K562 (cell line): ENCODE measurements around the gene MRGPRD. TPM values are rescaled to one million over a fixed set of nuclear protein-coding genes. Genes with fewer than 3 reads are reported as not detected.

Experiments
- ATAC-seq: fragments of 200-7000 bp; cut with Tn5 transposase; 3 replicates; pipeline ENCODE4 v1.9.1; 2020; ENCODE audit warnings: moderate library complexity
- BruUV-seq: library from RNA; stranded (reverse); fragments of 400-500 nt; replicated peaks from 2 replicates; lab custom pipeline; 2021; lab: Mats Ljungman, UMichigan
- CTCF ChIA-PET: fragments of 300-600 bp; formaldehyde crosslinking; extraction: SDS; loops from one replicate; lab custom pipeline; 2021; ENCODE audit warnings: low intra/inter-chr PET ratio; lab: Yijun Ruan, JAX
- POLR2A ChIA-PET: fragments of 300-600, 350-650 bp; sonication (Branson Sonifier 250); formaldehyde crosslinking; extraction: SDS; loops from one replicate; lab custom pipeline; 2021; ENCODE audit warnings: antibody characterized with exemption, inconsistent platforms; lab: Yijun Ruan, JAX
- DNase-seq, 4 experiments: peaks; one replicate each; pipeline versions ENCODE4 v3.0.0 to v3.0.0-alpha.2; 2011 to 2018; ENCODE audit warnings: low spot score in 3 of 4, mixed read lengths in 3 of 4; ENCODE audit errors: extremely low read depth in 1 of 4
- FAIRE-seq: peaks from 2 replicates; lab custom pipeline; 2011; peaks lifted over from hg19 to GRCh38; lab: Jason Lieb, UNC
- H2AFZ ChIP-seq: 2 replicates; pipeline ENCODE4 v1.6.0; 2011; ENCODE audit warnings: low read depth, low read length, control low read depth, inconsistent platforms
- H3K27ac ChIP-seq: fragments of 200-600 bp; 3 replicates; pipeline ENCODE4 v1.8.0; 2011; ENCODE audit warnings: low read depth, mild to moderate bottlenecking, control low read depth, inconsistent platforms, low read length, moderate library complexity, mixed read lengths; ENCODE audit errors: extremely low read depth
- H3K27me3 ChIP-seq, 2 experiments: fragments of 300-600 bp in 1 of 2; 2 replicates in 1 of 2; 3 replicates in 1 of 2; pipeline versions ENCODE4 v1.6.0 to v1.8.0; 2011; ENCODE audit warnings: inconsistent platforms in 2 of 2, low read length in 2 of 2, mild to moderate bottlenecking in 1 of 2, mixed read lengths in 1 of 2, moderate library complexity in 1 of 2; ENCODE audit not compliant: control insufficient read depth in 2 of 2, insufficient read depth in 2 of 2
- H3K36me3 ChIP-seq: fragments of 300-600 bp; 3 replicates; pipeline ENCODE4 v1.8.0; 2011; ENCODE audit warnings: mild to moderate bottlenecking, low read length, inconsistent platforms; ENCODE audit not compliant: control insufficient read depth, insufficient read depth
- H3K4me1 ChIP-seq, 2 experiments: fragments of 200-600 bp in 1 of 2; replicated peaks in 1 of 2; 2 replicates in 1 of 2; 3 replicates in 1 of 2; pipeline versions ENCODE4 v1.5.1 to v1.8.0; 2011; ENCODE audit warnings: inconsistent platforms in 2 of 2, low read length in 2 of 2, mild to moderate bottlenecking in 1 of 2, mixed read lengths in 1 of 2, moderate library complexity in 1 of 2; ENCODE audit not compliant: control insufficient read depth in 2 of 2, insufficient read depth in 2 of 2
- H3K4me2 ChIP-seq: 2 replicates; pipeline ENCODE4 v1.6.1; 2011; ENCODE audit warnings: low read length, control low read depth, inconsistent platforms, mixed read lengths; ENCODE audit not compliant: insufficient read depth
- H3K4me3 ChIP-seq: fragments of 200-600 bp; sonication (generic), shearing (Covaris generic); 2 replicates; pipeline ENCODE4 v1.5.1; 2016; ENCODE audit warnings: control low read depth, inconsistent platforms
- H3K79me2 ChIP-seq: fragments of 200-600 bp; 3 replicates; pipeline ENCODE4 v1.8.0; 2011; ENCODE audit warnings: low read length, inconsistent platforms; ENCODE audit not compliant: control insufficient read depth, insufficient read depth
- H3K9ac ChIP-seq, 2 experiments: 2 replicates each; pipeline versions ENCODE4 v1.6.0 to v1.6.1; 2011; ENCODE audit warnings: low read depth in 2 of 2, low read length in 2 of 2, control low read depth in 1 of 2, inconsistent platforms in 1 of 2, mild to moderate bottlenecking in 1 of 2, mixed read lengths in 1 of 2; ENCODE audit not compliant: insufficient read depth in 1 of 2
- H3K9me1 ChIP-seq: one replicate; pipeline ENCODE4 v1.6.0; 2011; ENCODE audit warnings: inconsistent platforms, mild to moderate bottlenecking, low read length, moderate library complexity; ENCODE audit not compliant: control insufficient read depth, insufficient read depth
- H3K9me3 ChIP-seq: replicated peaks from 2 replicates; pipeline ENCODE4 v1.5.1; 2011; ENCODE audit warnings: low read depth, low read length, inconsistent platforms; ENCODE audit not compliant: control insufficient read depth, insufficient read depth
- H4K20me1 ChIP-seq: replicated peaks from 2 replicates; pipeline ENCODE4 v1.6.1; 2011; ENCODE audit warnings: low read length, inconsistent platforms, mixed read lengths; ENCODE audit not compliant: control insufficient read depth, insufficient read depth
- ZBTB33 ChIP-seq: sonication (generic); formaldehyde crosslinking; IDR thresholded peaks from 2 replicates; pipeline ENCODE4 v1.8.1; 2023; ENCODE audit warnings: mild to moderate bottlenecking, missing genetic modification reagents
- ZFP36 ChIP-seq: fragments of 150-350 bp; IDR thresholded peaks from 2 replicates; pipeline ENCODE4 v1.6.1; 2018; ENCODE audit warnings: low read length, low read depth; ENCODE audit not compliant: partially characterized antibody
- ZNF23 ChIP-seq: fragments of 250-450 bp; sonication (Bioruptor Pico); IDR thresholded peaks from 2 replicates; pipeline ENCODE4 v1.4.0; 2020; ENCODE audit warnings: mild to moderate bottlenecking
- WGBS: fragments of 100-300 bp; shearing (Covaris generic); methylation state at CpG from one replicate; pipeline ENCODE4 v1.1.6; 2016; ENCODE audit warnings: low coverage, mixed read lengths; ENCODE audit not compliant: insufficient coverage; ENCODE audit errors: missing lambda C conversion rate; 5-methylcytosine and 5-hydroxymethylcytosine counted together
- in situ Hi-C: fragments of 300-500 bp; cut with MboI; formaldehyde crosslinking; loops from 4 replicates; pipeline ENCODE4 v1.15.0; 2018; ENCODE audit warnings: inconsistent platforms, mixed read lengths
- intact Hi-C: fragments of 100-400 bp; cut with micrococcal nuclease; formaldehyde crosslinking; loops from 2 replicates; pipeline ENCODE4 v1.14.2; 2022
- polyA plus RNA-seq, 8 experiments: library from polyadenylated mRNA; depleted of rRNA in 4 of 8; stranded (reverse) in 5 of 8; unstranded in 3 of 8; fragments of >200 nt; fragmentation: Nextera tagmentation in 2 of 8; fragmentation: Illumina TruSeq in 1 of 8; extraction: Ambion mirVana in 2 of 8; extraction: Trizol in 1 of 8; gene quantifications; 2 replicates each; pipeline versions ENCODE4 v1.2.1 to v1.2.3, GENCODE V29; 2011 to 2014; ENCODE audit warnings: inconsistent platforms in 1 of 8, missing spikeins in 1 of 8
- total RNA-seq, 7 experiments: library from RNA; depleted of rRNA in 6 of 7; stranded (reverse); fragments of >200 nt in 6 of 7; fragmentation: Illumina TruSeq in 2 of 7; extraction: Trizol in 2 of 7; gene quantifications; 2 replicates each; pipeline versions ENCODE4 v1.2.1 to v1.2.3, GENCODE V29; 2011 to 2021; ENCODE audit warnings: low replicate concordance in 1 of 7

The MRGPRD gene
- total and polyA plus RNA-seq, 9 of the 15 experiments (the other 6 are each of a cell fraction or from before 2014, with no cell fraction given), result not detected

GRCh38 chr11:68938816-68939582 lies 41.8 kb downstream of the MRGPRD start:
- DNase-seq (no peak), FAIRE-seq (no peak), ATAC-seq (no peak)
- TF ChIP-seq ZBTB33 (CRISPR knock-in tag) (0 out of 2 replicates have a peak, but pooled peaks have one; percentile 1), ZNF23 (no peak), ZFP36 (peak; percentile 93)
- no peaks in the 10 kb centered on the region for H3K27me3 ChIP-seq
- ChIA-PET POLR2A (interaction anchor here (0.6 kb wide), 1 partner anchor 11 kb away, joined by 3 read pairs; no protein-coding TSS in a partner anchor), CTCF (no interaction called here)
- in situ Hi-C loops, result no loop called here
- no peaks in the 10 kb centered on the region for H3K9me1 ChIP-seq
- H3K9me3 ChIP-seq, result no peaks in the 10 kb centered on the region
- no peak overlapping the region for H3K9ac ChIP-seq
- no peak overlapping the region for H2AFZ ChIP-seq
- BruUV-seq, result no TSS peak
- no peak overlapping the region for H3K27ac ChIP-seq
- no peak overlapping the region for H3K4me2 ChIP-seq
- peaks cover 0 to 6% of the 10 kb centered on the region in 2 experiments; a peak in 1 of 5 replicates for H3K4me1 ChIP-seq
- H3K79me2 ChIP-seq, result no peaks in the 10 kb centered on the region
- 84% methylated on average over 14 of the region's 17 CpGs for WGBS
- H3K4me3 ChIP-seq, result no peak overlapping the region
- intact Hi-C loops, result no loop called here
- H4K20me1 ChIP-seq, result 0 out of 2 replicates have a peak, but pooled peaks cover 2% of the 10 kb centered on the region
- peaks cover 59% of the 10 kb centered on the region; the same call in 2 of the 3 replicates for H3K36me3 ChIP-seq
